Mucosa of descending colon (tissue), 3 donors: ENCODE data around the gene PRKD3. TPM values are rescaled to one million over a fixed set of nuclear protein-coding genes. Genes with fewer than 3 reads are reported as not detected.
"Not testable (repeated sequence)": the region's sequence is repeated elsewhere in the genome, so short reads cannot be mapped to it uniquely, and the experiment has no call there.

Experiments
- ATAC-seq: fragments of 200-7000 bp; cut with Tn5 transposase; one replicate; pipeline ENCODE4 v1.9.1; 2020; ENCODE audit warnings: mild to moderate bottlenecking, moderate library complexity
- DNase-seq, 3 donors: peaks; one replicate each; pipeline ENCODE4 v3.0.0-alpha.2; 2020
- H3K36me3 ChIP-seq: fragments of 200-600 bp; one replicate; pipeline ENCODE4 v1.8.0; 2021; ENCODE audit warnings: low read depth, mild to moderate bottlenecking
- H3K4me1 ChIP-seq: fragments of 200-600 bp; one replicate; pipeline ENCODE4 v1.8.0; 2021; ENCODE audit warnings: low read depth, mild to moderate bottlenecking
- H3K4me3 ChIP-seq: fragments of 200-600 bp; one replicate; pipeline ENCODE4 v1.8.0; 2021; ENCODE audit warnings: mild to moderate bottlenecking
- H3K9me3 ChIP-seq: fragments of 200-600 bp; one replicate; pipeline ENCODE4 v1.8.0; 2021; ENCODE audit warnings: mild to moderate bottlenecking
- intact Hi-C, 2 donors: fragments of 100-400 bp; cut with DNase I in 1 of 2; cut with micrococcal nuclease in 1 of 2; formaldehyde crosslinking; loops; one replicate each; pipeline versions ENCODE4 v1.11.0 to v1.11.1; 2022; cut with DNase I, micrococcal nuclease
- total RNA-seq, 3 donors: library from RNA; stranded (reverse); fragmentation: NEBNext Ultra II Directional in 2 of 3; extraction: Animal tissue kit (Norgen Biotek cat#: 25700) in 2 of 3; gene quantifications; one replicate each; pipeline versions ENCODE4 v1.2.1 to v1.2.4, GENCODE V29; 2021 to 2023
- TF ChIP-seq, protein P1 (sequence below): fragments of 200-600 bp; IDR thresholded peaks from one replicate; pipeline ENCODE4 v1.8.0; 2022; ENCODE audit warnings: antibody characterized with exemption, mild to moderate bottlenecking
- donor health status: DM: no; HTN: no; CAD: no; lungs with moderate emphysema.
- donor health status: DM: no; HTN: no; CAD: no.
- donor health status: DM: no; HTN: yes; CAD: no.

PRKD3 gene
- total RNA-seq, 3 donors from 2014 or later, result 16.0 to 50.1 (median 19.7) TPM

DNA sequence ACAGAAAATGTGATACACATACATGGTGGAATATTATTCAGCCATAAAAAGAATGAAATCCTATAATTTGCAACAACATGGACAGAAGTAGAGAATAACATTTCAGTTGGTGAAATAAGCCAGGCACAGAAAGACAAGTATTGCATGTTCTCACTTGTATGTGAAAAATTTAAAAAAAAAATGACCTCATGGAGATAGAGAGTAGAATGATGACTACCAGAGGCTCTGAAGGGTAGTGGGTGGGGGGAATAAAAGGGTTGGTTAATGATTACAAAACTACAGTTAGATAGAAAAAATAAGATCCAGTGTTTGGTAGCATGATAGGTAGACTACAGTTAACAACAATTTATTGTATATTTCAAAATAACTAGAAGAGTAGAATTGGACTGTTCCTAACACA is 24.5 kb downstream of the PRKD3 start:
- H3K9me3 ChIP-seq, result no peaks in the 10 kb centered on the region
- no peak for ATAC-seq
- intact Hi-C loops, result no loop called here

DNA sequence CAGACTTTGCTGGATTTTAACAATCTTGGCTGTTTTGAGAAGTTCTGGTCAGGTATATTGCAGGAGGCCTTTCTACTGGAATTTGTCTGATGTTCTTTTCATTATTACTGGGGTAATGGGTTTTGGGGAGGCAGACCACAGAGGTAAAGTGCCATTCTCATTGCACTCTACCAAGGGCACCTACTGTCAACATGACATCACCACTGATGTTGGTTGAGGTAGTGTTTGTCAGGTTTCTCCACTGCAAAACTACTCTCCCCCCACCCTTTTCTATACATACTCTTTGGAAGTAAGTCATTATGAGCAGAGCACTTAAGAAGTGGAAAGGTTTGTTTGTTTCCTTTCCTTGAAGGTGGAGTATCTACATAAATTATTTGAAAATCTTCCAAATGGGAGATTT is 27.0 kb downstream of the PRKD3 start:
- no peak for ATAC-seq
- Histone ChIP-seq H3K36me3 (no peaks in the 10 kb centered on the region), H3K4me3 (no peak overlapping the region), H3K4me1 (no peaks in the 10 kb centered on the region), H3K9me3 (no peaks in the 10 kb centered on the region)
- DNase-seq, result no peak
- intact Hi-C loops, result no loop called here
- TF ChIP-seq, protein P1, sequence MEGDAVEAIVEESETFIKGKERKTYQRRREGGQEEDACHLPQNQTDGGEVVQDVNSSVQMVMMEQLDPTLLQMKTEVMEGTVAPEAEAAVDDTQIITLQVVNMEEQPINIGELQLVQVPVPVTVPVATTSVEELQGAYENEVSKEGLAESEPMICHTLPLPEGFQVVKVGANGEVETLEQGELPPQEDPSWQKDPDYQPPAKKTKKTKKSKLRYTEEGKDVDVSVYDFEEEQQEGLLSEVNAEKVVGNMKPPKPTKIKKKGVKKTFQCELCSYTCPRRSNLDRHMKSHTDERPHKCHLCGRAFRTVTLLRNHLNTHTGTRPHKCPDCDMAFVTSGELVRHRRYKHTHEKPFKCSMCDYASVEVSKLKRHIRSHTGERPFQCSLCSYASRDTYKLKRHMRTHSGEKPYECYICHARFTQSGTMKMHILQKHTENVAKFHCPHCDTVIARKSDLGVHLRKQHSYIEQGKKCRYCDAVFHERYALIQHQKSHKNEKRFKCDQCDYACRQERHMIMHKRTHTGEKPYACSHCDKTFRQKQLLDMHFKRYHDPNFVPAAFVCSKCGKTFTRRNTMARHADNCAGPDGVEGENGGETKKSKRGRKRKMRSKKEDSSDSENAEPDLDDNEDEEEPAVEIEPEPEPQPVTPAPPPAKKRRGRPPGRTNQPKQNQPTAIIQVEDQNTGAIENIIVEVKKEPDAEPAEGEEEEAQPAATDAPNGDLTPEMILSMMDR, result no peak

More for the DNA sequence above, 24.5 kb downstream of the PRKD3 start:
- H3K4me3 ChIP-seq, result no peak overlapping the region
- H3K36me3 ChIP-seq, result no peaks in the 10 kb centered on the region
- TF ChIP-seq, protein P1, result no peak
- DNase-seq, result no peak
- no peaks in the 10 kb centered on the region for H3K4me1 ChIP-seq

DNA sequence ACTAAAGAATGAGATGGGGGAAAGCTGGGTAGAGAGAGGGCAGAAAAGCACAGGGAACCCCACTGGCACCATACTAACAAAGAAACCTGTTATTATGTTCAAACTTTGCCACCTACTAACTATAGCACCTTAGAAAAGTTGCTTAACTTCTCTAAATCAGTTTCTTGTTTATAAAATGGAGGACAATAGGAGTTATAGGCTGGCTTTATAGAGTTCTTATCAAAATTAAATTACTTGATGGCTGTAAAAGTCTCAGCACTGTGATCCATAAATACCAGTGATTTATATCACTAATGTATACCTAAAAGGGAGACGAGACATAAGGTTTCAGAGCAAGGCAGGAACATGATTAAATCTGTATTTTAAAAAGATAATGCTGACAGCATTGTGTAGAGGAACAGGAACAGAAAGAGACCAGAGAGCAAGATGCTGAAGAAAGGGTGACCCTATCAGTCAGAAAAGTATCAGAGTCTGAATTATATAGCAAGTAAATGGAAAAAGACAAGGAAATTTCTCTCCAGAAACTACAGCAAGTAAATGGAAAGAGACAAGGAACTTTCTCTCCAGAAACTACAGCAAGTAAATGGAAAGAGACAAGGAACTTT is 29.1 kb downstream of the PRKD3 start:
- TF ChIP-seq, protein P1, result no peak
- Histone ChIP-seq H3K4me3 (no peak overlapping the region), H3K9me3 (no peaks in the 10 kb centered on the region), H3K36me3 (no peaks in the 10 kb centered on the region), H3K4me1 (no peaks in the 10 kb centered on the region)
- DNase-seq, result no peak
- intact Hi-C loops, result no loop called here
- peak; percentile 46 for ATAC-seq

DNA sequence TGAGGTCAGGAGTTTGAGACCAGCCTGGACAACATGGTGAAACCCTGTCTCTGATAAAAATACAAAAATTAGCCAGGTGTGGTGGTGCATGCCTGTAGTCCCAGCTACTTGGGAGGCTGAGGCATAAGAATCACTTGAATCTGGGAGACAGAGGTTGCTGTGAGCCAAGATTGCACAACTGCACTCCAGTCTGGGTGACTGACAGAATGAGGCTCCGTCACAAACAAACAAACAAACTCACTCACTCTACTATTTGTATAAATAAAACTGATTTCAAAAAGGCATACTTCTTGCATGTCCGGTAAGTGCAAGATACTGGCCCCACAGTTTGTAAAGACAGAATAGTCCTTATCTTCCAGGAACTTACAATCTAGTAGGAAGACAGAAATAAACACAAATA is 29.8 kb downstream of the PRKD3 start:
- H3K4me1 ChIP-seq, DNase-seq, H3K9me3 ChIP-seq, intact Hi-C loops, H3K36me3 ChIP-seq, H3K4me3 ChIP-seq, ATAC-seq: not testable (repeated sequence)

DNA sequence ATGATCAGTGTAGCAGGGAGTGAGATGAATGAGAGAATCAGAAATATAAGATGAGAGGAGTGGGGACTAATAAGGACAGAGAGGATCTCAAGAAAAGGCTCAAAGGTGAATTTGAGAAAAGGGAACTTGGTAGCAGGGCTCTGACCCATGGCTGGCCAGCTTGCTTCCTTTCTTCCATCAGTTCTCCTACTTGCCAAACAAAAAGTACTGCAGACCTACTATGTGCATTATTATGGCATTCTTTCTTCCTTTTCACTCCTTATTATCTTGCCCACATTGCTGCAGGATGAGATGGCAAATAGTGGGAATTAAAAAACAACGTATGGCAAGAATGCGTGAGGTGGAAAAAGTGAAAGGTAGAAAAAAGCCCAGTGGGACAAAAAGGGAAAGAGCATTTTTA is 33.0 kb downstream of the PRKD3 start:
- Histone ChIP-seq H3K9me3 (no peaks in the 10 kb centered on the region), H3K36me3 (no peaks in the 10 kb centered on the region), H3K4me3 (no peak overlapping the region), H3K4me1 (no peaks in the 10 kb centered on the region)
- ATAC-seq (no peak), DNase-seq (no peak)
- TF ChIP-seq, protein P1, result no peak
- intact Hi-C loops, result no loop called here

DNA sequence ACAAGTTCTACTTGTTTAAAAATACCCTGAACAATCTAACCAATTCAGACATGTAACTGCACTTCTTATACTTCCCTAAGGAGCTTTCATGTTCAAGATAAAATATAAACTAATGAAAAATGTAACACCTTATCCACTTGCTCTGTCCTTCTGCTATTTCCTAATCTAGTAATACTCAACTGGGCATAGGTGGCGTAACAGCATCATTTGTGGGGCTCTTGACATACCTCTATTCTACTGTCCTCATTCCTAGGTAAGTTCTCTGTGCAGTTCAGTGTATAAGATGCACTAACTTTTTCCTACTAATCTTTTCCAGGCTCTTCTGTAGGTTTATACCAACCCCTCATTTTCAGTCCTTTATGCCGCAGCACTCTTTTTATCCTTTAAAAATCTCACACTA is 36.7 kb downstream of the PRKD3 start:
- ATAC-seq, result peak; percentile 41

More for the DNA sequence above, 36.7 kb downstream of the PRKD3 start:
- intact Hi-C loops, result no loop called here
- H3K36me3 ChIP-seq, result no peaks in the 10 kb centered on the region
- H3K4me3 ChIP-seq, result no peak overlapping the region
- peak in 1 of 3 donors; percentile 24 for DNase-seq
- TF ChIP-seq, protein P1, result no peak
- H3K4me1 ChIP-seq, result no peaks in the 10 kb centered on the region
- H3K9me3 ChIP-seq, result no peaks in the 10 kb centered on the region
